Measurements from ENCODE around the gene YPEL1.

Gene YPEL1

GRCh38 chr22:21663738-21664137 is 71.9 kb downstream of the YPEL1 start:
- DNase-seq (ENCODE audit: low read depth in 2 of 2), result no peak
- no peak overlapping the region for H3K4me3 ChIP-seq (replicated peaks in 1 of 2; ENCODE audit: low read depth in 2 of 2, low read length in 2 of 2)
- TF ChIP-seq, protein P1, sequence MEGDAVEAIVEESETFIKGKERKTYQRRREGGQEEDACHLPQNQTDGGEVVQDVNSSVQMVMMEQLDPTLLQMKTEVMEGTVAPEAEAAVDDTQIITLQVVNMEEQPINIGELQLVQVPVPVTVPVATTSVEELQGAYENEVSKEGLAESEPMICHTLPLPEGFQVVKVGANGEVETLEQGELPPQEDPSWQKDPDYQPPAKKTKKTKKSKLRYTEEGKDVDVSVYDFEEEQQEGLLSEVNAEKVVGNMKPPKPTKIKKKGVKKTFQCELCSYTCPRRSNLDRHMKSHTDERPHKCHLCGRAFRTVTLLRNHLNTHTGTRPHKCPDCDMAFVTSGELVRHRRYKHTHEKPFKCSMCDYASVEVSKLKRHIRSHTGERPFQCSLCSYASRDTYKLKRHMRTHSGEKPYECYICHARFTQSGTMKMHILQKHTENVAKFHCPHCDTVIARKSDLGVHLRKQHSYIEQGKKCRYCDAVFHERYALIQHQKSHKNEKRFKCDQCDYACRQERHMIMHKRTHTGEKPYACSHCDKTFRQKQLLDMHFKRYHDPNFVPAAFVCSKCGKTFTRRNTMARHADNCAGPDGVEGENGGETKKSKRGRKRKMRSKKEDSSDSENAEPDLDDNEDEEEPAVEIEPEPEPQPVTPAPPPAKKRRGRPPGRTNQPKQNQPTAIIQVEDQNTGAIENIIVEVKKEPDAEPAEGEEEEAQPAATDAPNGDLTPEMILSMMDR (IDR thresholded peaks at IDR 0.05; ENCODE audit: low read depth, low read length), result no peak

- H3K4me3 ChIP-seq (replicated peaks in 1 of 2; ENCODE audit: low read depth in 2 of 2, low read length in 2 of 2), result no peak overlapping the region
- no peak for DNase-seq (ENCODE audit: low read depth in 2 of 2)
- TF ChIP-seq, protein P1 (IDR thresholded peaks at IDR 0.05; ENCODE audit: low read depth, low read length), result no peak
These were observed 73.6 kb downstream of the YPEL1 start for GRCh38 chr22:21661991-21662390.

DNA sequence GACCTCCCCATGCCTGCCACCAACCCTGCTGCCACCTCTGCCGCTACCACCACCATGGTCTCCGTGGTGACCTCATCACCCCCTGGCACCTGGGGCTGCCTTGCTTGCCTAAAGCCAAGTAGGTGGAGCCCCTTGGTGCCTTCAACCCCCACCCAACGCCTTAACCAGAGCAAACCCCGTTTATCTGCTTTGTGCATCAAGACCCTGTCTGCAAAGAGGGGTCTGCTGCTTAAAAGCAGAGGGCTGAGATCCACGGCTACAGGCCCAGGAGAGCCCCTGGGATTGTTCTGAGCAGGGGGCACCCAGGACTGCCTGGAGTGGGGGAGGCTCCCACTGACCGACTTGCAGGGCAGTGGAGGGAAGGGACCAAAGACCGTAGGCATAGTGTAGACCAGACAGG is 74.7 kb downstream of the YPEL1 start:
- TF ChIP-seq, protein P1 (IDR thresholded peaks at IDR 0.05; ENCODE audit: low read depth, low read length), result no peak
- H3K4me3 ChIP-seq (replicated peaks in 1 of 2; ENCODE audit: low read depth in 2 of 2, low read length in 2 of 2), result no peak overlapping the region
- DNase-seq (ENCODE audit: low read depth in 2 of 2), result no peak

DNA sequence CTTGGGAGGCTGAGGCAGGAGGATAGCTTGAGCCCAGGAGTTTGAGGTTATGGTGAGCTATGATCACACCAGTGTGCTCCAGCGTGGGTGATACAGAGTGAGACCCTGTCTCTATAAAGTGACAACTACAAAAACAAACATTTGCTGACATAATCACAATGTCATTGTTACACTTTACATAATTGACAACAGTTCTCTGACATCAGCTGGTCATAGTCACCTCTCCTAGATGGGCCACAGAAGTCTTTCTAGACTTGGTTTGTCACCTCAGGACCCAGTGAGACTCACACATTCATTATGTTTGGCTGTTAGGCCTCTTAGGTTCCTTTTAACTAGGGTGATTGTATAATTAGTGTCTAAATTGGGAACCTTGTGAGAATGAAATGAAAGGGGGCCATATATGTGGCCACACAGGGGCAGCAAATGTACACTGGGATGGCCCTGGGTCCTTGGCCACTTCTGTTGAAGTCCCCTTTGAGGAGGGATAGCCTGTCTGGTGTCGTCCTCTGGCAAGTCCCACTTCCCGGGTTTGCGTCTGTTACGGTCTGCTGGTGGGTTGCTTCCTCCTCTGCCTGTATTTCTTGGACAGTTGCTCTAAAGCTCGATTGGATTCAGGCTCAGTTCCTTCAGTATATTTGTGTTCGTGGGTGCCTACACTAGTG is 75.6 kb downstream of the YPEL1 start:
- H3K4me3 ChIP-seq (replicated peaks in 1 of 2; ENCODE audit: low read depth in 2 of 2, low read length in 2 of 2), result no peak overlapping the region
- TF ChIP-seq, protein P1 (IDR thresholded peaks at IDR 0.05; ENCODE audit: low read depth, low read length), result no peak

GRCh38 chr22:21657360-21658032 is 78.1 kb downstream of the YPEL1 start:
- peak; percentile 15 to 28 for DNase-seq (ENCODE audit: low read depth in 2 of 2)
- TF ChIP-seq, protein P1 (IDR thresholded peaks at IDR 0.05; ENCODE audit: low read depth, low read length), result no peak
- H3K4me3 ChIP-seq (replicated peaks in 1 of 2; ENCODE audit: low read depth in 2 of 2, low read length in 2 of 2), result peak overlapping the region; percentile 48 to 49

More for the DNA sequence above, 75.6 kb downstream of the YPEL1 start:
- no peak for DNase-seq (ENCODE audit: low read depth in 2 of 2)

DNA sequence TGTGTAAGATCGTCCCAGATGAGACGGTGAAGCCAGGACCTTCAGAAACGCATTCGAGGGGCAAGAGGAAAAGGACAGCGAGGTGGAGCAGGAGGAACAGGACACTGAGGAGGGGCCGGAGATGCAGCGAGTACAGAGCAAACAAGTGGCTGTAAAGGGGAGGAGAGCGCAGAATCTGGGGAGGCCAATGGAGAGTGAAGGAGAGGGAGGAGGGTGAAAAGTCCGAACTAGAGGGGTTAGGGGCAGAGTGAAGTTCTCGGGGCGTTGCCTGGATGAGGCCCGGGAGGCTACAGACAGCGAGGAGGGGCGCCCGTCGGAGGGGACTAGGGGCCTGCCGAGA is 78.6 kb downstream of the YPEL1 start:
- no peak for DNase-seq (ENCODE audit: low read depth in 2 of 2)
- TF ChIP-seq, protein P1 (IDR thresholded peaks at IDR 0.05; ENCODE audit: low read depth, low read length), result no peak
- peak overlapping the region; percentile 17 to 48 for H3K4me3 ChIP-seq (replicated peaks in 1 of 2; ENCODE audit: low read depth in 2 of 2, low read length in 2 of 2)
